ENCODE data around the gene ZSCAN4. TPM values are rescaled to one million over a fixed set of nuclear protein-coding genes. Genes with fewer than 3 reads are reported as not detected.

Gene ZSCAN4
- not detected in 2 replicates for polyA plus RNA-seq (2014; cell fraction: cytosol; rRNA removed)
- polyA plus RNA-seq (2014; cell fraction: nucleus; rRNA removed): not detected in 2 replicates

GRCh38 chr19:57668635-57669034, at the start of gene ZSCAN4:
Gene ZSCAN4, plus strand, starts transcription at chr19:57668935. Its CDS starts 7,211 bp downstream, at chr19:57676146.
- no peak for DNase-seq (ENCODE audit: low spot score)

GRCh38 chr19:57620673-57621348, 47.9 kb upstream of the ZSCAN4 start:
- DNase-seq (ENCODE audit: low spot score): no peak

GRCh38 chr19:57623091-57623490, 45.6 kb upstream of the ZSCAN4 start:
- no peak for DNase-seq (ENCODE audit: low spot score)

GRCh38 chr19:57632987-57633831, 35.5 kb upstream of the ZSCAN4 start, which contains the start of gene ZNF211:
Gene ZNF211, plus strand, starts transcription at chr19:57633168. Its CDS starts 179 bp downstream, at chr19:57633347.
- DNase-seq (ENCODE audit: low spot score): peak; percentile 88

- no peak for DNase-seq (ENCODE audit: low spot score)
These were observed 35.0 kb upstream of the ZSCAN4 start for GRCh38 chr19:57633832-57634131.

- DNase-seq (ENCODE audit: low spot score): no peak
These were observed 31.4 kb upstream of the ZSCAN4 start for GRCh38 chr19:57637379-57637778.

GRCh38 chr19:57641715-57642234, 27.0 kb upstream of the ZSCAN4 start:
- DNase-seq (ENCODE audit: low spot score): no peak

GRCh38 chr19:57642396-57643046, 26.2 kb upstream of the ZSCAN4 start:
- DNase-seq (ENCODE audit: low spot score): no peak

- no peak for DNase-seq (ENCODE audit: low spot score)
These were observed 25.0 kb upstream of the ZSCAN4 start for GRCh38 chr19:57643734-57644133.

- no peak for DNase-seq (ENCODE audit: low spot score)
These were observed 20.3 kb upstream of the ZSCAN4 start for GRCh38 chr19:57648331-57649003.

- DNase-seq (ENCODE audit: low spot score): no peak
These were observed 17.1 kb upstream of the ZSCAN4 start for GRCh38 chr19:57651654-57651996.

- DNase-seq (ENCODE audit: low spot score): no peak
These were observed 15.0 kb upstream of the ZSCAN4 start for GRCh38 chr19:57653689-57654088.

- DNase-seq (ENCODE audit: low spot score): no peak
These were observed 13.3 kb upstream of the ZSCAN4 start for GRCh38 chr19:57655443-57655842.

GRCh38 chr19:57656346-57656745, 12.4 kb upstream of the ZSCAN4 start:
- DNase-seq (ENCODE audit: low spot score): no peak

GRCh38 chr19:57664269-57665127, 4.2 kb upstream of the ZSCAN4 start:
- peak; percentile 54 for DNase-seq (ENCODE audit: low spot score)

- DNase-seq (ENCODE audit: low spot score): no peak
These were observed 3.4 kb upstream of the ZSCAN4 start for GRCh38 chr19:57665261-57665806.

- DNase-seq (ENCODE audit: low spot score): no peak
These were observed 1.5 kb upstream of the ZSCAN4 start for GRCh38 chr19:57667228-57667627.

- no peak for DNase-seq (ENCODE audit: low spot score)
These were observed 2.6 kb downstream of the ZSCAN4 start for GRCh38 chr19:57671124-57671895.

- DNase-seq (ENCODE audit: low spot score): no peak
These were observed 3.7 kb downstream of the ZSCAN4 start for GRCh38 chr19:57672466-57672865.

GRCh38 chr19:57675881-57676280, 7.1 kb downstream of the ZSCAN4 start:
- no peak for DNase-seq (ENCODE audit: low spot score)
